ENCODE measurements around the gene TTYH3.

DNA sequence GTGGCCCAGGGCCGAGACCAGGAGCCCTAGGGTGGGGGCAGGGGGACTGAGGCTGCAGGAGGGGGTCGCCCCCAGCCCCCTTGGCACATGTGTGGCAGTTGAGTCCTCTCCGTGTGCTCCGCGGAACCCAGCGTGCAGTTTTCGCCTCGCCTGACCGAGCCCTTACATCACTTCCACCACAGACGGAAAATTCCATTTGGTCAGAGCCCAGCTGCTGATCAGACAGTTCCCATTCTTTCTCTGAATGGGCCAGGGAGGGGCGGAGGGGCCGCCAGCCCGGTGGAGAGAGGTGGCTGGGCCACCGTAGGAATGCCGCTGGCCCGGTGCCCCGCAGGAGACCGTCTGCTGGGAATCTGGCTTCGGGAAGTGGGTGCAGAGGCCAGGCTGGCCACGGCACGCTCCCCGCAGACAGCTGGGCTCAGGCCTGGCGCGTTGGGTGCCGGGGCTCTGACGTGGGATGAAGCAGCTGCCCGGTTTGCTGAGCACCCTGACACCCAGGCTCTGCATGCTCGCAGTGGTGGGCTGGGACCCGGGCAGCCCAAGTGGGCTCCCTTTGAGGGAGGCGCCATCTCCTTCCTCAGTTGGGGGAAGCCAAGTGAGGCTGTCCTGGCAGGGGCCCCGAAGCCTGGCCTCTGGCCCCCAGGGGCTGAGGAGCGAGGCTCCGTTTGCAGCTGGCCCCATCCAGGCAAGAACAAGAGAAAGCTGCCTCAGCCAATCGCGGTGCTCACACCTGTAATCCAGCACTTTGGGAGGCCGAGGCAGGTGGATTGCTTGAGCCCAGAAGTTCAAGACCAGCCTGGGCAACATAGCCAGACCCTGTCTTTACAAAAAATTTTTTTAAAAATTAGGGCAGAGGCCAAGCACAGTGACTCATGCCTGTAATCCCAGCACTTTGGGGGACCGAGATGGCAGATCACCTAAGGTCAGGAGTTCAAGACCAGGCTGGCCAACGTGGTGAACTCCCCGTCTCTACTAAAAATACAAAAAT lies 9.9 kb downstream of the TTYH3 start:
- peak; percentile 90 to 94 (median 92) for TF ChIP-seq POLR2AphosphoS5 (IDR thresholded peaks at IDR 0.05)
- peak in 1 of 11 experiments; percentile 5 for TF ChIP-seq CTCF (IDR thresholded peaks at IDR 0.05 in 8 of 11, conservative IDR thresholded peaks at IDR 0.05 in 3 of 11)

Measured in spleen (tissue), 7 donors.